Breast epithelium (tissue), 3 donors: ENCODE data around the gene KCNK4.
"Not testable (repeated sequence)": the region's sequence is repeated elsewhere in the genome, so short reads cannot be mapped to it uniquely, and the experiment has no call there.

Experiments
- POLR2A ChIP-seq: fragments of 450-650 bp; IDR thresholded peaks from one replicate; pipeline ENCODE4 v1.6.1; 2016; ENCODE audit warnings: antibody characterized with exemption, mild to moderate bottlenecking, moderate library complexity
- TF ChIP-seq, protein P1 (sequence below), 3 donors: fragments of 450-650 bp; IDR thresholded peaks; one replicate each; pipeline ENCODE4 v1.5.1; 2016 to 2017; ENCODE audit warnings: antibody characterized with exemption in 3 of 3, mild to moderate bottlenecking in 3 of 3, moderate library complexity in 3 of 3

DNA sequence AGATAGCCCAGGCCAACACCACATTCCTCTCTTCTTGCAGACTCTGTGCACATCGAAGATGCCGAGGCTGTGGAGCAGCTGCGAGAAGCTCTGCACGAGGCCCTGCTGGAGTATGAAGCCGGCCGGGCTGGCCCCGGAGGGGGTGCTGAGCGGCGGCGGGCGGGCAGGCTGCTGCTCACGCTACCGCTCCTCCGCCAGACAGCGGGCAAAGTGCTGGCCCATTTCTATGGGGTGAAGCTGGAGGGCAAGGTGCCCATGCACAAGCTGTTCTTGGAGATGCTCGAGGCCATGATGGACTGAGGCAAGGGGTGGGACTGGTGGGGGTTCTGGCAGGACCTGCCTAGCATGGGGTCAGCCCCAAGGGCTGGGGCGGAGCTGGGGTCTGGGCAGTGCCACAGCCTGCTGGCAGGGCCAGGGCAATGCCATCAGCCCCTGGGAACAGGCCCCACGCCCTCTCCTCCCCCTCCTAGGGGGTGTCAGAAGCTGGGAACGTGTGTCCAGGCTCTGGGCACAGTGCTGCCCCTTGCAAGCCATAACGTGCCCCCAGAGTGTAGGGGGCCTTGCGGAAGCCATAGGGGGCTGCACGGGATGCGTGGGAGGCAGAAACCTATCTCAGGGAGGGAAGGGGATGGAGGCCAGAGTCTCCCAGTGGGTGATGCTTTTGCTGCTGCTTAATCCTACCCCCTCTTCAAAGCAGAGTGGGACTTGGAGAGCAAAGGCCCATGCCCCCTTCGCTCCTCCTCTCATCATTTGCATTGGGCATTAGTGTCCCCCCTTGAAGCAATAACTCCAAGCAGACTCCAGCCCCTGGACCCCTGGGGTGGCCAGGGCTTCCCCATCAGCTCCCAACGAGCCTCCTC is 24.8 kb downstream of the KCNK4 start:
- TF ChIP-seq, protein P1, sequence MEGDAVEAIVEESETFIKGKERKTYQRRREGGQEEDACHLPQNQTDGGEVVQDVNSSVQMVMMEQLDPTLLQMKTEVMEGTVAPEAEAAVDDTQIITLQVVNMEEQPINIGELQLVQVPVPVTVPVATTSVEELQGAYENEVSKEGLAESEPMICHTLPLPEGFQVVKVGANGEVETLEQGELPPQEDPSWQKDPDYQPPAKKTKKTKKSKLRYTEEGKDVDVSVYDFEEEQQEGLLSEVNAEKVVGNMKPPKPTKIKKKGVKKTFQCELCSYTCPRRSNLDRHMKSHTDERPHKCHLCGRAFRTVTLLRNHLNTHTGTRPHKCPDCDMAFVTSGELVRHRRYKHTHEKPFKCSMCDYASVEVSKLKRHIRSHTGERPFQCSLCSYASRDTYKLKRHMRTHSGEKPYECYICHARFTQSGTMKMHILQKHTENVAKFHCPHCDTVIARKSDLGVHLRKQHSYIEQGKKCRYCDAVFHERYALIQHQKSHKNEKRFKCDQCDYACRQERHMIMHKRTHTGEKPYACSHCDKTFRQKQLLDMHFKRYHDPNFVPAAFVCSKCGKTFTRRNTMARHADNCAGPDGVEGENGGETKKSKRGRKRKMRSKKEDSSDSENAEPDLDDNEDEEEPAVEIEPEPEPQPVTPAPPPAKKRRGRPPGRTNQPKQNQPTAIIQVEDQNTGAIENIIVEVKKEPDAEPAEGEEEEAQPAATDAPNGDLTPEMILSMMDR (IDR thresholded peaks at IDR 0.05): not testable (repeated sequence)
- TF ChIP-seq POLR2A: not testable (repeated sequence)
